Lung microvascular endothelial cell (primary cell): ENCODE measurements around the gene CDH13. TPM values are rescaled to one million over a fixed set of nuclear protein-coding genes. Genes with fewer than 3 reads are reported as not detected.

Experiments used
- DNase-seq, 2 donors: peaks; one replicate each; pipeline versions ENCODE4 v3.0.0 to v3.0.0-alpha.2; 2010; ENCODE audit warnings: low read depth in 2 of 2
- total RNA-seq: library from RNA; depleted of rRNA; stranded (reverse); fragments of >200 nt; gene quantifications from 2 replicates; pipeline ENCODE4 v1.2.1, GENCODE V29; 2014

Gene CDH13
- total RNA-seq, 1 donor from 2014 or later: 14.5 TPM

DNA sequence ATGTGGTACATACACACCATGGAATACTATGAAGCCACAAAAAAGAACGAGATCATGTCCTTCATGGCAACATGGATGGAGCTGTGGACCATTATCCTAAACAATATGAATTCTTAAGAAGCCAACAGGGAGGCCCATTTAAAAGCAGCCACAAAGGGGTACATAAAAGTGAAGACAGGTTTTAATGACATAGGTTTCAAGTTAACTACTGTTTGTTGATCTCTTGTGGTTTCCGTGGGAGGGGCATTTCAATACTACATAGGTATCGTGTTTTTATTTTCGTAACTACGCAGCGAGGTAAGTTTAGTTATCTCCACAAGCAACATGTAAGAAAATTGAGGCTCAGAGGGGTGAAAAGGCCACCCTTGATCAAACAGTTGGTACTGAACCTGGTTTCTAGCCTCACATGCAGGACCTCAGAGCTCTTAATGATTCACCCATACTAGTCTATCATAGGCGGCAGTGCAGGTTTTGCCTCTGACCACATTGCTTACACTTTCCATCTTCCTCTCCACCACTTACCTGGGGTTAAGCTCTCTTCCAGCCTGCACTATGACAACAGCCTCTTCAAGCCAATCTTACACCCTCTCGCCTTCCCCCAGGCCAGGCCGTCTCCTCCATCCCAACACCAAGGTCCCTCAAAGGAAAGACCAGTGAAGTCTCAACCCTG lies 646.9 kb downstream of the CDH13 start:
- no peak for DNase-seq

DNA sequence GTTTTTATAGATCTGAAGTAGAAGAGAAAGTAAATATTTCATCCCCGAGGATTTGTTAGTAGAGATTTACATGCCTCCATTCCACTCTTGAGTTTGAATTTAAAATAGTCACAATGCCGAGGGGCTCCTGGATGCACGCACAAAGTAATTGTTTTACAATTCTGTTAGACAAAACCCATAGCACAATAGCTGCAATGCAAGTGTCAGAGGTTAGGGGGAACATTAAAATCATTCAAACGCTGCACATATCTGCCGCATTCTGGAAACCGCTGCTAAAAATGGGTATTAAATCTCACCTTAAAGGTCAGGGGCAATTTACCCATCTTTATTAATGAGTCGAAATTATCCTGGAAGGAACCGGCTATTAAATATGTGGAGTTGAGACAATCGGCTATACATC lies 652.5 kb downstream of the CDH13 start:
- DNase-seq: no peak

DNA sequence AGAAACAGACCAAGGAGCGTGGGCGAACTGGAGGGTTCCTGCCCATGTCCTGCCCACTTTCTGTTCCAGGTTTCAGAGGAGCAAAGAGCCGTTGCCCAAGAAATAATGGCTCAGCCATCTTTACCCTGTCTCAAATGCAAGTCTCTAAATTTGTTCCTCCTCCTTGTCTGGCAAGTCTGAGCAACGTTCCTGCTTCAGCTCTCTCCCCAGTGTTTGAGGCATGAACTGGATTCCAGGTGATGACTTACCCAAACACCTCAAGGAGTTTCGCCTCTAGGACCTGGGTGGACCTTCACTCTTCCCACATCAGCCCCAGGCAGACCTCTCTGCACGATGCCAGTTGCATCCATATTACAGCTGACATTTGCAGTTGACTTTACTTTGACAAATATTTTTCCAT lies 659.2 kb downstream of the CDH13 start:
- no peak for DNase-seq

GRCh38 chr16:83296505-83296904 lies 669.7 kb downstream of the CDH13 start:
- DNase-seq: no peak

- DNase-seq: no peak
These were observed 671.8 kb downstream of the CDH13 start for GRCh38 chr16:83298541-83298940.

DNA sequence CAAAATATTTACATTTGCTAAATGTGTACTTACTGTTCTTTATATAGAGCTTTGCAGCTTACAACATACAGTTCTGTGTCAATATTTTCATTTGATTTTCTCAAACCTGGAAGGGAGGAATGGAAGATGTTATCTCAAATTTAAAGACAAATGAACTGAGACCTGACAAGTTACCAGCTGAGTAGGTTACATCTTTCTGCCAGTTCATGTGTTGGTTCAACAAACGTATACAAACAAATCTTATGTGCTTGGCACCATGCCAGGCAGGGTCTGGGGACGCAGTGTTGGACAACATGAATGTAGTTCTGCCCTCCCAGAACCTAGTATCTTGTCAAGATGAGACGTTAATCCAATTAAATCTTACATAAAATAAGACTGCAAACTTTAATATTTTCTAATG lies 673.6 kb downstream of the CDH13 start:
- no peak for DNase-seq

DNA sequence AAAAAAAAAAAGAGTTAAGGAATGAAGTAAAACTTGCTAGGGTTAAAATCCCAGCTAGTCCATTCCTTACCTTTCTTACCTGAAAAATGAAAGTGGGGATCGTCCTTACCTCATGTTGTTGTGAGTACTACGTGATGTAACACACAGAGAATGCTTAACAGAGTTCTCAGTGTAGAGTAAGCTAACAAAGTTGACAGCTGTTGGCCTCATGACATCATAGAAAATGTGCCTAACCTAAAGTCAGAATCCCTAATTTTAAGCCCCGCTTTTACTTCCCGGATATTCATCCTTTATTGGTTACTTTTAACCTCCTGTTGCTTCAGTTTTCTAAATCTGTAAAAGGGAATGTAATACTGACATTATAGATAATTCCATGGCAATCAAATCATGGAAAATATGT lies 675.2 kb downstream of the CDH13 start:
- DNase-seq: peak in 1 of 2 donors; percentile 64

- DNase-seq: no peak
These were observed 676.1 kb downstream of the CDH13 start for GRCh38 chr16:83302853-83303252.

- DNase-seq: peak; percentile 58 to 96
These were observed 678.3 kb downstream of the CDH13 start for GRCh38 chr16:83305092-83305491.

DNA sequence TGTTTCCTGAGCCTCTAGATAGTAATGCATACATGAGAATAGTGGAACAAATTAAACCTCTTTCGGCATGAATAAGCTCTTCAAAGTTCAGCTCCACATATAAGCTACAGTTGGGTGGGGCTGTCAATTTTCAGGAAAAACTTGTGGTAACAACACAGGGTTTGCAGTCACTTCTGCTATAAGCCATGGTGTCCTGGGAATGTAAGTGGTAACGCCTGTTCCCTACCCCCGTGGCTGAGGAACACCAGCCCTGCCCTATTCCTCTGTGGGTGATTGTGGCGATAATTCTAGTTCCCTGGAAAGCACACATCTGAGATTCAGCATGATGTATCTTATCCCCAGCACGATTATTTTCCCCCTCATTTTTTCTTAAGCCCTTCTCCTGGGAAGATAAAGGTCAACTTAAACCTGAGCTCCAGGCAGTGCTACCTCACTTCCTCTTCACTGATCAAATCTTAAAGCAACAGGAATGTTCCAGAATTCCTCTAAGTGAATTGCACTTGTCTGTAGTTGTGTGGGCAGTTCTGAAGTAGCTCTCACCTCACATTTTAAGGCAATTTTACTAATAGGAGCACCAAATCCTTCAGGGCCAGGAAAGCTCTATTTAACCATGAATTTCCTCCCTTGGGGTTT lies 680.3 kb downstream of the CDH13 start:
- peak in 1 of 2 donors; percentile 22 for DNase-seq

- DNase-seq: no peak
These were observed 680.8 kb downstream of the CDH13 start for GRCh38 chr16:83307594-83307992.

- DNase-seq: peak in 1 of 2 donors; percentile 74
These were observed 681.6 kb downstream of the CDH13 start for GRCh38 chr16:83308414-83308813.

DNA sequence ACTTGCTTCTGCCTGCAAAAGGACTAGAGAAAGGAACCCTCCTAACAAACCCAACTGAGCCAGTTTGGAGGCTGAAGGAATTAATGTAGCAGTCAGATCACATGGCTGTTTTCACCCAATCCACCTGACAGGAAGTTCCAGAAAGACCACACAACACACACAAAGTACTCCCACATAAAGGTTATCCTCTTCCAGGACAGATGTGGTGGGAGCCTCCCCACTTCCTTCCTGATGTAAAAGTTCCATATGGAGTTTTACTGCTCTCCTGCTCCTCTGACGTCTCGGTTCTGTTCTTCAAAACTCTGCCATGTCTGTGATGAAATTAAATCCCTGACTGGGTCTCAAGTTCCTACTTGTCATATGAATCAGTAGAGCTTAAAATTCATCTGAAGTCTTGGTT lies 684.0 kb downstream of the CDH13 start:
- DNase-seq: no peak

GRCh38 chr16:83312015-83312717 lies 685.4 kb downstream of the CDH13 start:
- DNase-seq: no peak

DNA sequence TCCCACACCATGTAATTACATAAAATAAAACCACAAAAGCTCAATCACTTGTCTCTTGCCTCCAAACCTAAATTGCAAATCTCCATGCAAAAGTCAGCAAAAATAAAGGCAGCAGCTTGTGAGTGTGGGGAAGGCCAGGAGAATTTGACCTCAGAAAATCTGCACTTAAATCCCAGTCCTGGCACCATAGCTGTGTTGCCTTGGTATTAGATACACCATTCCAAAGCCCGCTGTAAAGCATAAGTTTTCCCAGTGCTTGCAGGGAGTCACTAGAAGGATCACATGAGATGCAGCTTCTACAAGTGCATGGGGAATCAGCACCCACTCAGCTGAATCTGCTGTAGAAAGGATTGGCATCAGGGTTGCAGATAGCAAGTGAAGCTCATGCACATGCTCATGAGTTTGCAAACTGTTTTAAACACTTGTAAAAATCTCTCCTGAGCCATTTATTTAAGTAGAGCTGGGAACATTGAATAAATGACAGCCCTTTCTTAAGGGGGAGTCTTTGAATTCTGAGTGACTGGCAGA lies 686.0 kb downstream of the CDH13 start:
- no peak for DNase-seq

- DNase-seq: no peak
These were observed 688.5 kb downstream of the CDH13 start for GRCh38 chr16:83315271-83315670.

GRCh38 chr16:83316458-83316857 lies 689.7 kb downstream of the CDH13 start:
- no peak for DNase-seq

- DNase-seq: no peak
These were observed 691.6 kb downstream of the CDH13 start for GRCh38 chr16:83318390-83318789.

DNA sequence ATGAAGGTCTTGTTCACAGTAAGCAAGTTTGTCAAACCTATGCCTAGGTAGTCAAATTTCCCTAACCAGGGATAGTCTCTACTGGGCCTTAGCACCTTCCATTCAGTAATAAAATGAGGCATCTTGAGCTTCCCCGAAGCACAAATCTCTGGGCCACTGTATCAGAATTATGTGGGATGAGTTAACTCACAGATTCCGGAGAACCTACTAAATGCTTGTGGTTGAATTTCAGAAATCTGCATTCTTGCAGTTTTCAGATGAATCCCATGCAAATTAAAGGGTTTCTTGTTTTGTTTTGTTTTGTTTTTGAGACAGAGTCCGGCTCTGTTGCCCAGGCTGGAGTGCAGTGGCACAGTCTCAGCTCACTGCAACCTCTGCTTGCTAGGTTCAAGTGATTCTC lies 702.2 kb downstream of the CDH13 start:
- no peak for DNase-seq

DNA sequence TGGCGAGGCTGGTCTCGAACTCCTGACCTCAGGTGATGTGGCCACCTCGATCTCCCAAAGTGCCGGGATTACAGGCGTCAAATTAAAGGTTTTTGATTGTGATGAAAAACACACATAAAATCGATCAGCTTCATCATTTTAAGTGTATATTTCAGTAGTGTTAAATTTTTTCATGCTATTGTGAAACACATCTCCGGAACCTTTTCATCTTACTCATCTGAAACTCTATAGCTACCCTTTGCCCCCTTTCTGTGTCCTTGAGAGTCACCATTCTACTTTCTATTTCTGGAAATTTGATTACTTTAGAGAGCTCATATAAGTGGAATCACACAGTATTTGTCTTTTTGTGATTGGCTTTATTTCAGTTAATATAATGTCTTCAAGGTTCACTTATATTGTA lies 702.7 kb downstream of the CDH13 start:
- no peak for DNase-seq

- DNase-seq: no peak
These were observed 703.5 kb downstream of the CDH13 start for GRCh38 chr16:83330251-83330650.

GRCh38 chr16:83335076-83335475 lies 708.3 kb downstream of the CDH13 start:
- no peak for DNase-seq

- DNase-seq: peak; percentile 87 to 94
These were observed 709.8 kb downstream of the CDH13 start for GRCh38 chr16:83336603-83337002.
